ENCODE data around the gene ATP5F1A. TPM values are rescaled to one million over a fixed set of nuclear protein-coding genes. Genes with fewer than 3 reads are reported as not detected.
A peak's percentile ranks its signal among the peaks of the same experiment; 100 is the strongest.

ATP5F1A gene
- total and polyA plus RNA-seq, 2 of the 4 experiments (the other 2 are of a cell fraction) = 543 to 1,085 TPM

GRCh38 chr18:46068763-46069162 lies 29.3 kb downstream of the ATP5F1A start:
- no peak overlapping the region for H2BK20ac ChIP-seq (ENCODE audit: low read depth, low read length)
- H2BK15ac ChIP-seq (ENCODE audit: low read depth, low read length) = peak overlapping the region; percentile 59; the same call in 1 of the 3 replicates
- H4K91ac ChIP-seq (ENCODE audit: insufficient read depth, low read depth, low read length) = peak overlapping the region; percentile 34; the same call in 1 of the 2 replicates
- H3K79me1 ChIP-seq (ENCODE audit: low read depth in 1 of 2, low read length in 2 of 2) = peaks cover 9 to 49% of the 10 kb centered on the region in 2 experiments
- TF ChIP-seq CTCF (conservative IDR thresholded peaks at IDR 0.05; ENCODE audit: low read depth, low read length) (no peak), CEBPB (IDR thresholded peaks at IDR 0.05; ENCODE audit: low read depth, low read length) (no peak), CHD1 (IDR thresholded peaks at IDR 0.05; ENCODE audit: low read depth, low read length) (no peak), MXI1 (IDR thresholded peaks at IDR 0.05; ENCODE audit: borderline replicate concordance, low read depth, low read length) (no peak), RCOR1 (IDR thresholded peaks at IDR 0.05; ENCODE audit: insufficient replicate concordance, low read length) (no peak)
- peak overlapping the region; percentile 28; the same call in 1 of the 2 replicates for H3K4ac ChIP-seq (ENCODE audit: low read depth, low read length)
- H2AFZ ChIP-seq (replicated peaks; ENCODE audit: low read length, poor library complexity) = no peak overlapping the region
- no peak for DNase-seq
- no peak for ATAC-seq (ENCODE audit: low read depth)
- peaks cover 6% of the 10 kb centered on the region for H3K9me1 ChIP-seq (ENCODE audit: insufficient read depth, low read length)
- H3K4me3 ChIP-seq (ENCODE audit: insufficient read depth, low read depth, low read length) = no peak overlapping the region
- CTCF ChIA-PET = no interaction called here
- intact Hi-C loops (cut with micrococcal nuclease) (no loop called here), dilution Hi-C loops (cut with HindIII; ENCODE audit: low sequenced_read_pairs, unreplicated experiment) (no loop called here), in situ Hi-C loops (cut with MboI; ENCODE audit: low sequenced_read_pairs) (no loop called here)
- H2BK120ac ChIP-seq (ENCODE audit: low read depth, low read length) = no peak overlapping the region
- no peak overlapping the region for H2AK9ac ChIP-seq (replicated peaks; ENCODE audit: low read depth, low read length, poor library complexity)
- H3K56ac ChIP-seq (ENCODE audit: extremely low read depth, insufficient read depth, low read length) = no peak overlapping the region
- POLR2A ChIA-PET (ENCODE audit: unreplicated experiment) = no interaction called here
- H3K23ac ChIP-seq (ENCODE audit: low read depth, low read length) = no peak overlapping the region
- H3K18ac ChIP-seq (ENCODE audit: low read depth, low read length) = peak overlapping the region; percentile 8; the same call in 1 of the 2 replicates
- H3K9ac ChIP-seq (ENCODE audit: low read depth, low read length) = no peak overlapping the region
- H4K8ac ChIP-seq (ENCODE audit: low read depth in 2 of 2, low read length in 2 of 2) = peak overlapping the region; percentile 24 to 65; a peak in 2 of 4 replicates
- peaks cover 18% of the 10 kb centered on the region for H3K4me1 ChIP-seq (ENCODE audit: control insufficient read depth, insufficient read depth, low read length)
- no peak overlapping the region for H3K4me2 ChIP-seq (ENCODE audit: low read depth, low read length)
- peak overlapping the region; percentile 84 for H2BK5ac ChIP-seq (ENCODE audit: low read depth, low read length, poor library complexity, severe bottlenecking)
- H3K27ac ChIP-seq (ENCODE audit: insufficient read depth, low read length) = no peak overlapping the region
- no CpG with 5 or more reads among the region's 1 CpG for WGBS, 2 experiments (ENCODE audit: extremely low coverage in 2 of 2, insufficient read length in 1 of 2)
- no peaks in the 10 kb centered on the region; the same call in 1 of the 2 replicates for H4K20me1 ChIP-seq (ENCODE audit: insufficient read depth, low read length)
- H3K14ac ChIP-seq (replicated peaks; ENCODE audit: low read depth, low read length) = peak overlapping the region; percentile 51; the same call in 1 of the 2 replicates
- no TSS peak for BruUV-seq (replicated peaks)
- no peaks in the 10 kb centered on the region for H3K27me3 ChIP-seq (ENCODE audit: control insufficient read depth, insufficient read depth, low read length)
- no peaks in the 10 kb centered on the region for H3K9me3 ChIP-seq (ENCODE audit: control insufficient read depth, insufficient read depth, low read length)
- H3K36me3 ChIP-seq (ENCODE audit: control insufficient read depth, insufficient read depth, low read length) = no peaks in the 10 kb centered on the region
- H2AK5ac ChIP-seq (ENCODE audit: low read depth, low read length) = no peak overlapping the region
- H4K5ac ChIP-seq (ENCODE audit: low read depth, low read length) = 0 out of 2 replicates have a peak overlapping the region, but pooled peaks have one; percentile 0

All from IMR-90 (cell line).